HG03354 (cell line): ENCODE data around the gene GH1.
"Not testable (repeated sequence)": the region's sequence is repeated elsewhere in the genome, so short reads cannot be mapped to it uniquely, and the experiment has no call there.

ENCODE experiments used
- ATAC-seq: cut with Tn5 transposase; IDR thresholded peaks from one replicate; pipeline ENCODE4 v1.9.1; 2021; ENCODE audit warnings: mild to moderate bottlenecking; ENCODE audit not compliant: unreplicated experiment, poor library complexity, severe bottlenecking

GH1 gene

DNA sequence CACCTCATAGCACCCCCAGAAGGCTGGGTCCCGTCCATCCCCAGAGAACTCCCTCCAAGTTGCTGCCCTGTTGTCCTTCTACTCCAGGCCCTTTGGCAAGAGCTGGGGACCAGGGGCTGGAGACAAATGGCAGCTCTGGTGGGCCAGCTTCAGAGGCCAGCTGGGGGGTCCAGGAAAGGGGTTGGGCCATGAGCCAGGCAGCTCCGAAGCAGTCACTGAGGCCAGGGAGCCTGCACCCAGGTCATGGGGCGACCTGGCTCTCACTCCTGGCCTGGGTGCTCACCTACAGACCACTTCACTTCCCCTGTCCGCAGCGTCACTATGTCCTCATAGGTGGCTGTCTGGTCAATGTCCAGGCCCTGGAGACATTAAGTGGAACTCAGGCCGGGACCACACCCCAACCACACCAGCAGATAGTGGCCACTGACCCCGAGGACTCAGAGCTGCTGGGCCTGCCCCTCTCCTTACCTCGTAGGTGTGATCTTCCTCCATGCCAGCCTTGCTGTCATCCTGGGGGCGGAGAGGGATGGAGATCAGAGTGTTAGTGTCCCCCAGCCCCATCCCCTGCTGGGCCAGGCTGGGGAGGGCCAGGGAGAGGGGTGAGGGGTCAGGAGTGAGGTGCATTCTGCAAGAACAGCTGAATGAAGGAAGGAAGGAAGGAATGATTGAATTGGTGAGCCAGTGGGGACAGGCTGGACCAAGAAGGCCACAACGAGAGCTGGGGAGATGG is 10.5 kb upstream of the GH1 start:
- no peak for ATAC-seq

DNA sequence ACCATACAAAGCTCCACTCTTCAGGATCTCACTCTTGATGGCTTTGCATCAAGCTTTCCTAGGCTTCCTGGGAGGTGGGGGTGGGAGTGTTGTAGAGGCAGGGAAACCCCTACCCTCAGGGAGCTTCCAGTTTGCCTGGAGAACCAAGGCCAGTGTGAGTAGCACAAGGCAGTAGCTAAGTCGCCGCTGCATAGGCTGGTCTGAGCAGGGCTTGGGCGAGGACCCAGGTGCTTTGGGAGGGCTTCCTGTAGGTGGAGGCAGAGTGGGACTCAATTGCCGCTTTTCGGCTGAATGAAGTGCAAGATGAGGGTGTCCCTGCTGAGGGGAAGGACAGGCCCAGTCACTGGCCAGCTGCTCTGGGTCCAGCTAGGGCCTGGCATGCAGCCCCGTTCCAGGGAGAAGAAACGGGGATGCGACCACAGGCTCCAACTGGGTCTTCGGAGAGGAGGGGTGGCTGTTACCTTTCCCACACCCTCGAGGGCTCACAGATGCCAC is 9.6 kb upstream of the GH1 start:
- ATAC-seq = no peak

DNA sequence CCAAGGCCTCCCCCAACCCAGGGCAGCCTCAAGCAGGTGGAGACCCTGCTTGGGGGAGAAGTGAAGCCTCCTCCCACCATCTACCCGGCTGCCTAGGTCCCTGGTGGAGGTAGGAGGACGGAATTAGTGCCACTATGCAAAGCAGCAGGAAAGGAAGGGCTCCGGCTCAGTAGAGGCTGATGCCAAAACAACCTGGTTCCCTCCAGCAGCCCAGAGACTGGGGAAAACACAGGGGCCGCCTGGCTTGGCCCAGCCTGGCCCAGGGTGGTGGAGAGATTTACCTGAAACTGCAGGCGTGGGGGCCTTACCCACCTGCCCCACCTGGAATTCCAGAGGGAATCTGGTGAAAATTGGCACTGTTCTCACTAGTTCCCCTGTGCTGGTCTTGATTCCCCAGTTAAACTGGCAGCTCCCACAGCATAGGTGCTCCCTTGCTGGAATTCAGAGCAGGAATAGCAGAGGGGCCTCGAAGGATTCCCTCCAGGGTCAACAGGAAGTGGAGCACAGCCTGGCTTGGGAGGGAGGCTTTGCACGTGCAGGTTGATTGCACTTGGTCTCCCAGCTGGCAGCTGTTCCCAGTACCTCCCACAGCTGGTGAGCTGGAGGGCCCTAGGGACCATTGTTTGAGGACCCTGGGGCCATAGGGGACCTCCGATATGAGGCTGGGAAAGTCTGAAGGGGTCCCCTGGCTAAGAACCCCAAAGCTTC is 9.0 kb upstream of the GH1 start:
- no peak for ATAC-seq

DNA sequence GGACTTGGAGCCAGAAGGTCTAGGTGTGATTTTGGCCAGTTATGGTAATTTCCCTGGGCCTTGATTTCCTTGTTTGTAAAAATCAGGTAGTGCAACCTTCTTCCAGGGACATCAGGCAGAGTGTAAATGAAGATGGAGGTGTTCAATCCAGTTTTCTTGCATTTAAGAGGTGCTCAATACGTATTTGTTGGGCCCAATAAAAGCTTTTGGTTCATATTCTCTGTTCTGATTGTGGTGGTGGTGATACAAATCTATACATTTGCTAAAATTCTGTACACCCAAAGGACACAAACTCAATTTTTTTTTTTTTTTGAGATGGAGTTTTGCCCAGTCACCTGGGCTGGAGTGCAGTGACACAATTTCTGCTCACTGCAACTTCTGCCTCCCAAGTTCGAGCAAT is 7.5 kb upstream of the GH1 start:
- no peak for ATAC-seq

DNA sequence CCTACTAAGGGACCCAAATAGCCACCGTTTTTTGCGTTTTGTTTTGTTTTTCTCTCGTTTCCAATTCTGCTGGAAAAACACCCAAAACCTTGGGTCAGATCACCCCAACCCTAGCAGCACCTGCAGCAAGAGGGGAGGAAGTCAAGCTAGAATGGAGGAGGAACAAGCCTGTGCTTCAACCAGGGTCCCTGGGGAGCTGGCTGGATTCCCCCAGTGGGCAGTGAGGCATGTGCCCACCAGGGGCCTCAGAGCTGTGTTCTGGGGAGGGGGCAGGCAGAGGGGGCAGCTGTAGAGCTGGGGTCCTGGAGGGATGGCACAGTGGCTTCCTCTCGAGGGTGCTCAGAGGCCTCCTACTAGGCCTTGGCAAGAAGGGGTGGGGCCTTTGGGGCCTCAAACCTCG is 7.0 kb upstream of the GH1 start:
- no peak for ATAC-seq

DNA sequence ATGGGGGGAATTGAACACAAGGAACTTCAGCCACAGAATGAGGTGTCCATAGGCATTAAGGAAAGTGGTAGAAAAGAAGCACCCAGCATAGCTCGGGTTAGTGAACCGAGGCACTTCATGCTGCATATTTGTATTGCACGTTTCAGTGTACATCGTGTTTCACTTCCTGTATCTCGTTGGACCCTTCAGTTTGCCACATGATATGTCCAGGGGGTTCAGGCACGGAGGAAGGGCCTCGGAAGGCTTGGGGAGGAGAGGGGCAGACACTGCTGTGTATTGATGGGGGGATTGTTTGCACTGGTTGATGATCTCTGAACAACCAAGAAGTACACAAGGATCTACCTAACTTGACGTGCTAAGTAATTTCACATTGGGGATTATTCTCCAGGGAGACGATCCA is 3.8 kb upstream of the GH1 start:
- ATAC-seq = peak; percentile 60

DNA sequence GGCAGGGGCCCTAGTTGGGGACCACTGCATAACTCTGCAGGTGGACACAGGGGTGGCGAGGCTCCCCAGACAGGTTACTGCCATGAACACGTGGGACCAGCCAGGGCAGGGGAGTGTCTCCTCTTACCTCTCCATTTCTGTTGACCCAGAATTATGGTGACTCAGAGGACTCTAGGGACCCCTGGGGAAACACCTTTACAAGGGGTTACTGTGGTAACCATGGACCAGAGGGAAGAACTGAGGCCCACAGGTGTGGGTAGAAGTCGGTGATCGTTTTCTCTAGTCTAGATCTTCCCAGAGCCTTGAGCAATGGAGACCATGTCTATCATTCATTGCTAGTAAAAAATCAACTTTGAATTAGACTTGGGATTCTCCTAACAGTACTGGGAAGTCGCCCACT is 2.1 kb upstream of the GH1 start:
- not testable (repeated sequence) for ATAC-seq

DNA sequence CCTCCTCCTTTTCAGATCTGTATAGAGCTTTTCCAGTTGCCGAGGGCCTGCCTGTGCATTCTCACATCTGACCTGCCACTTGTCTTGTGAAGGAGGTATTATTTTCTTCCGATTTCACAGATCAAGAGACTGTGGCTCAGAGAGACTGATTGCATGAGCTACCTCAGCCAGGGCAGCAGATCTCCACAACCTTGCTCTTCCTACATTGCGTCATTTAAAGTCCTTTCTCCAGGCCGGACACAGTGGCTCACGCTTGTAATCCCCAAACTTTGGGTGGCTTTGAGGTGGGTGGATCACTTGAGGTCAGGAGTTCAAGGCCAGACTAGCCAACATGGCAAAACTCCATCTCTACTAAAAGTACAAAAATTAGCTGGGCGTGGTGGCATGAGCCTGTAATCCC is 1.4 kb upstream of the GH1 start:
- ATAC-seq = not testable (repeated sequence)

DNA sequence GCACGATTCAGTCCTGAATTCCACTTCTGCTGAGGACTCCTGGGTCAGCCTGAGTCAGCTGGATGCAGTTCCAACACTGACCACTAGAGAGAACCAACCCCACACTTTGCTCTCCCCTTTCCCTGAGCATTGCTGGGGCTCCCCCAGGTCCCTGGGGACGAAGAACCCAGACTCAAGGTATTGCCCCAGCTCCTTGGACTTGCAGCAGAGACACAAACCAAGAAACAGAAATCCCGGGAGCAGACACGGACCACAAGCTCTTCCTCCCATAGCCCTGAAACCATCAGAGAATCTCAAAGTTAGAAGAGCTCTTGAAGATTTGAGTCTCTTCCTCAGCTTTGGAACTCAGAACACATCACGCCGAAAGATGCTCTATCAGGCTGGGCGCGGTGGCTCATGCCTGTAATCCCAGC is 678 bp upstream of the GH1 start:
- peak; percentile 69 for ATAC-seq

DNA sequence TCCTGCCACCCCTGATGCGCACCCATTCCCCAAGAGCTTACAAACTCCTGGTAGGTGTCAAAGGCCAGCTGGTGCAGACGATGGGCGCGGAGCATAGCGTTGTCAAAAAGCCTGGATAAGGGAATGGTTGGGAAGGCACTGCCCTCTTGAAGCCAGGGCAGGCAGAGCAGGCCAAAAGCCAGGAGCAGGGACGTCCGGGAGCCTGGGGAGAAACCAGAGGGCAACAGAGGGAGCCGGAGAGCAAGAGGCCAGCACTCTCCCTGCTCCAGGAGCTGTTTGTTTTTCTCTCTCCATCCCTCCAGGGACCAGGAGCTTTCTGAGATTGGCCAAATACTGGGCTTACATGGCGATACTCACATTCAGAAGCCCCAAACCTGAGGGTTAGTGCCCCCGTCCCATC is 334 bp downstream of the GH1 start:
- no peak for ATAC-seq

DNA sequence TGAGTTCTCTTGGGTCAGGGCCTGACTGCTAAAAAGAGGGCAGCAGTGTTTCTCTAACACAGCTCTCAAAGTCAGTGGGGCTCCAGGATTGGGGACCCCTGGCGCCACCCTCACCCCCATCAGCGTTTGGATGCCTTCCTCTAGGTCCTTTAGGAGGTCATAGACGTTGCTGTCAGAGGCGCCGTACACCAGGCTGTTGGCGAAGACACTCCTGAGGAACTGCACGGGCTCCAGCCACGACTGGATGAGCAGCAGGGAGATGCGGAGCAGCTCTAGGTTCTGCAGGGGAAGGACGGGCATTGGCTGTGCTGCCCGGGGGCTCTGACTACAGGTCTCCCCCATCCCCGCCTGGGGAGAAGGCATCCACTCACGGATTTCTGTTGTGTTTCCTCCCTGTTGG is 993 bp downstream of the GH1 start:
- no peak for ATAC-seq

DNA sequence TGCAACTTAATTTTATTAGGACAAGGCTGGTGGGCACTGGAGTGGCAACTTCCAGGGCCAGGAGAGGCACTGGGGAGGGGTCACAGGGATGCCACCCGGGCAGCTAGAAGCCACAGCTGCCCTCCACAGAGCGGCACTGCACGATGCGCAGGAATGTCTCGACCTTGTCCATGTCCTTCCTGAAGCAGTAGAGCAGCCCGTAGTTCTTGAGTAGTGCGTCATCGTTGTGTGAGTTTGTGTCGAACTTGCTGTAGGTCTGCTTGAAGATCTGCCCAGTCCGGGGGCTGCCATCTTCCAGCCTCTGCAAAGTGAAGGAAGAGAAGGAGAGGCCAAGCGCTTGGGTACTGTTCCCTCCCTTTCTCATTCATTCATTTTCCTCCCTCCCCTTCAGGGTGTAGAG is 1.4 kb downstream of the GH1 start:
- ATAC-seq = not testable (repeated sequence)

DNA sequence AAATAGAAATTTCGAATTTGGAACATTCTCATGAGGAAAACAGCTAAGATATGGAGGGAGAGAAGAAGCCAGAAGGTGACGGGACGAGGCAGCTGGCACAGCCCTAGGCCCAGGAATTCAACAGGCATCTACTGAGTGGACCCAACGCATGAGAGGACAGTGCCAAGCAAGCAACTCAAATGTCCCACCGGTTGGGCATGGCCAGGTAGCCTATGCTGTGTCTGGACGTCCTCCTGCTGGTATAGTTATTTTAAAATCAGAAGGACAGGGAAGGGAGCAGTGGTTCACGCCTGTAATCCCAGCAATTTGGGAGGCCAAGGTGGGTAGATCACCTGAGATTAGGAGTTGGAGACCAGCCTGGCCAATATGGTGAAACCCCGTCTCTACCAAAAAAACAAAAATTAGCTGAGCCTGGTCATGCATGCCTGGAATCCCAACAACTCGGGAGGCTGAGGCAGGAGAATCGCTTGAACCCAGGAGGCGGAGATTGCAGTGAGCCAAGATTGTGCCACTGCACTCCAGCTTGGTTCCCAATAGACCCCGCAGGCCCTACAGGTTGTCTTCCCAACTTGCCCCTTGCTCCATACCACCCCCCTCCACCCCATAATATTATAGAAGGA is 2.0 kb downstream of the GH1 start:
- ATAC-seq = no peak

DNA sequence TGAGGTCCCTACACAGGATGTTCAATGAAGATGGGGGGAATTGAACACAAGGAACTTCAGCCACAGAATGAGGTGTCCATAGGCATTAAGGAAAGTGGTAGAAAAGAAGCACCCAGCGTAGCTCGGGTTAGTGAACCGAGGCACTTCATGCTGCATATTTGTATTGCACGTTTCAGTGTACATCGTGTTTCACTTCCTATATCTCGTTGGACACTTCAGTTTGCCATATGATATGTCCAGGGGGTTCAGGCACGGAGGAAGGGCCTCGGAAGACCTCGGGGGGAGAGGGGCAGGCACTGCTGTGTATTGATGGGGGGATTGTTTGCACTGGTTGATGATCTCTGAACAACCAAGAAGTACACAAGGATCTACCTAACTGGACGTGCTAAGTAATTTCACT is 2.9 kb downstream of the GH1 start:
- ATAC-seq = not testable (repeated sequence)

DNA sequence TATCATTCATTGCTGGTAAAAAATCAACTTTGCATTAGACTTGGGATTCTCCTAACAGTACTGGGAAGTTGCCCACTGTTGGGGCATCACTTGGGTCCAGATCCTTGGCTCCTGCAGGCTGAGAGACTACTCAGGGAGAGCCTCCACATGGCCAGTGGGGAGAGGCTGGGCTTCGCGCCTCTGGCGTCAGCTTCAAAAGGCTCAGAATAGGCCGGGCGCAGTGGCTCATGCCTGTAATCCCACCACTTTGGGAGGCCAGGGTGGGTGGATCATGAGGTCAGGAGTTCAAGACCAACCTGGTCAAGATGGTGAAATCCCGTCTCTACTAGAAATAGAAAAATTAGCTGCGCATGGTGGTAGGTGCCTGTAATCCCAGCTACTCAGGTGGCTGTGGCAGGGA is 4.2 kb downstream of the GH1 start:
- no peak for ATAC-seq

DNA sequence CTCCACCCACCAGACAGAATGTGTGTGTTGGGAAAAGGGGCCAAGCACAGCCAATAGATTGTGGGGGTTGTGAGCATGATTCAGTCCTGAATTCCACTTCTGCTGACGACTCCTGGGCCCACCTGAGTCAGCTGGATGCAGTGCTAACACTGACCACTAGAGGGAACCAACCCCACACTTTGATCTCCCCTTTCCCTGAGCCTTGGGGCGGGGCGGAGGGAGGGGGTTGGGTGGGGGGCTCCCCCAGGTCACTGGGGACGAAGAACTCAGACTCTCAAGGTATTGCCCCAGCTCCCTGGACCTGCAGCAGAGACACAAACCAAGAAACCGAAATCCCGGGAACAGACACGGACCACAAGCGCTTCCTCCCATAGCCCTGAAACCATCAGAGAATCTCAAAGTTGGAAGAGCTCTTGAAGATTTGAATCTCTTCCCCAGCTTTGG is 7.0 kb downstream of the GH1 start:
- ATAC-seq = no peak

DNA sequence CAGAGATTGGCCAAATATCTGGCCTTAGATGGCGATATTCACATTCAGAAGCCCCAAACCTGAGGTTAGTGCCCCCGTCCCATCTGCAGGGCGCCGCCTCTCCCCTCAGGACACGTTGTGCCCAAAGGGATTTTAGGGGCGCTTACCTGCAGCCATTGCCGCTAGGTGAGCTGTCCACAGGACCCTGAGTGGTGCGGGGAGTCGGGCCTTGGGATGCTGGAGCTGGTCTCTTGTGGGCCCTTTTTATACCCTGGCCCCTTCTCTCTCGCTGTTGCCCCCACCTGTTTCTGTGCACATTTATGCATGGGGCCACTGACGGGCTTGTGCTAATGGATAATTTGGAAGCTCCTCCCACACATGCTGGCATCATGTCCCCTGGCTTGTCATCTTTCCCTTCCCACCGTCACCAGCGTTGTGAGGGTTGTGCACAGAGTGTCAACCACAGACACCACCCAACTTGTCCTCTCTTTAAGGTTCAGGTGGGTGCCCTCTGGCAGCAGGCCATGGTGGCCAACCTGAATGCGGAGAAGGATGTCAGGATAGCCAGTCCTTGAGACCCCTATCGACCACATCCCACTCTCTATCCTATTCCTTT is 7.5 kb downstream of the GH1 start, which contains the start of gene CSHL1:
CSHL1 (minus strand) TSS at position 218 of the 595 bp plus-strand sequence; CDS start at position 156, 62 bp downstream.
- ATAC-seq = no peak

DNA sequence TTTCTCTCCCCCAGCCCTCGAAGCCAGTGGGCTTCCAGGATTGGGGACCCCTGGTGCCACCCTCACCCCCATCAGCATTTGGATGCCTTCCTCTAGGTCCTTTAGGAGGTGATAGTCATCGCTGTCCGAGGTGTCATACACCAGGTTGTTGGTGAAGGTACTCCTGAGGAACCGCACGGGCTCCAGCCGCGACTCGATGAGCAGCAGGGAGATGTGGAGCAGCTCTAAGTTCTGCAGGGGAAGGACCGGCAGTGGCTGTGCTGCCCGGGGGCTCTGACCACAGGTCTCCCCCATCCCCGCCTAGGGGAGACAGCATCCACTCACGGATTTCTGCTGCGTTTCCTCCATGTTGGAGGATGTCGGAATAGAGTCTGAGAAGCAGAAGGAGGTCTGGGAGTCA is 8.5 kb downstream of the GH1 start:
- no peak for ATAC-seq

DNA sequence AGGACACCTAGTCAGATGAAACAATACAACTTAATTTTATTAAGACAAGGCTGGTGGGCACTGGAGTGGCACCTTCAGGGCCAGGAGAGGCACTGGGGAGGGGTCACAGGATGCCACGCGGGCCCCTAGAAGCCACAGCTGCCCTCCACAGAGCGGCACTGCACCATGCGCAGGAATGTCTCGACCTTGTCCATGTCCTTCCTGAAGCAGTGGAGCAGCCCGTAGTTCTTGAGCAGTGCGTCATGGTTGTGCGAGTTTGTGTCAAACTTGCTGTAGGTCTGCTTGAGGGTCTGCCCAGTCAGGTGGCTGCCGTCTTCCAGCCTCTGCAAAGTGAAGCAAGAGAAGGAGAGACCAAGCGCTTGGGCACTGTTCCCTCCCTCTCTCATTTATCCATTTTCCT is 9.1 kb downstream of the GH1 start:
- ATAC-seq = not testable (repeated sequence)

DNA sequence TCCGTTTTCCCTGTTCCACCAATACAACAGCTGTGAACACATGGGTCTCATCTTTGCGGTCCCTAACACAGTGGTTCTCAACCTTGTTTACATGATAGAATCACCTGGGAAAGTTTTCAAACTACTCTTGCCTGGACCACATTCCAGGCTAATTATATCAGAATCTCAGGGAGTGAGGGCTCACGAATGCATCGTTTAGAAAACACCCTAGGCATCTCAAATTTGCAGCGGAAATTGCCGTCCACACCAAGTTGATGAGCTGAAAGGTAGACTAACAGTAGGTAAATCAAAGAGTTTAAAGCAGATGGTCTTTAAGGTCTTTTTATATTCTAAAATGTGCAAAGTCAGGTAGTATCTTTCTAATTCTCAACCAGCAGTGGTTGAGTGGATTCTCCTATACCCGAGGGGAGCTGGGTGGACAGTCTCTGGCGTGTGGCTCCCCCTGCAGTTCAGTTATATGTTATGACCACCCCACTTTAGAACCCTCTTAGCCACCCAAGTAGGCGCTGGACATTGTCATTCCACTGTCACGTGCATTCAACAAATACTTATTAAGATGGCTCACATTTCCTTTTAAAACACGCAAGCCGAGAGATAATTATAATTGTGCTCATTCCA is 11.4 kb downstream of the GH1 start:
- not testable (repeated sequence) for ATAC-seq
